PFSK-1 (cell line): ENCODE measurements around the gene ZDHHC8.

Experiments
- FOXP2 ChIP-seq: optimal IDR thresholded peaks from 2 replicates; pipeline ENCODE3; 2011; ENCODE audit warnings: borderline replicate concordance, control low read depth, inconsistent platforms; ENCODE audit not compliant: insufficient read depth; ENCODE audit errors: extremely low read length, extremely low read depth
- POLR2AphosphoS5 ChIP-seq: IDR thresholded peaks from 2 replicates; pipeline ENCODE4 v1.6.1; 2012; ENCODE audit warnings: low read depth, mild to moderate bottlenecking, control low read depth, low read length, moderate library complexity
- REST ChIP-seq, 2 experiments: IDR thresholded peaks; 2 replicates each; pipeline versions ENCODE4 v1.6.1 to v1.8.0; 2011 to 2012; ENCODE audit warnings: low read depth in 2 of 2, low read length in 2 of 2, control low read depth in 1 of 2, inconsistent platforms in 1 of 2, mild to moderate bottlenecking in 1 of 2, moderate library complexity in 1 of 2; ENCODE audit not compliant: insufficient read depth in 1 of 2
- SIN3A ChIP-seq: IDR thresholded peaks from 2 replicates; pipeline ENCODE4 v1.6.1; 2012; ENCODE audit warnings: mild to moderate bottlenecking, low read length, moderate library complexity, borderline replicate concordance; ENCODE audit not compliant: insufficient read depth
- TAF1 ChIP-seq: IDR thresholded peaks from 2 replicates; pipeline ENCODE4 v1.6.1; 2012; ENCODE audit warnings: low read length, control low read depth, borderline replicate concordance; ENCODE audit not compliant: insufficient read depth

ZDHHC8 gene

DNA sequence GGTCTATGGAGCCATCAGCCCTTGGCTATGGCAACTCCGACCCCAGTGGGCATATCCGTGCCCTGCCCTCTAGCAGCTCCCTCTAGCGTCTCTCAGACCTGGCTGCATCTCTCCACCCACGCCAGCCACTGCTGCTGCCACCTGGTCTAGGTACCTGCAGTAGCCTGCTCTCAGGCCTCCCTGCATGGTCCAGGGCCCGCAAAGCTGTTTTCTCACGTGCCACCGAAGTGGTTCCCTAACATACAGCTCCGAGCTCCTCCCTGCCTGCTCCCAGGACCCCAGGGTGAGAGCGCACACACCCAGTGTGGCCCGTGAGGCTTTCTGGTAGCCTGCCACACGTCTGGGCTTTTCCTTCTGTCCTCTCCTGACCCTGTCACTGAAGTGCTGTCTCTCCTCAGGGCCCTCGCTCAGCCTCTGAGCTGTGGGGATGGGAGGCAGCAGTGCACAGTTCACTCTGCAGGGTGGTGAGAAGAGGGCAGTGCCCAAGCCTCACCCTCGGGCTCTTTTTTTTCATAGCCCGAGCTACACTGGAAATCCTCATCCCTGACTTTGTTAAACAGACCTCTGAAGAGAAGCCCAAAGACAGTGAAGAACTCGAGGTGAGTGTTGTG, 37.3 kb upstream of the ZDHHC8 start:
- TF ChIP-seq SIN3A (no peak), POLR2AphosphoS5 (no peak), TAF1 (no peak), FOXP2 (no peak), REST (IDR thresholded peaks at IDR 0.05; ENCODE audit: insufficient read depth in 1 of 2, low read depth in 2 of 2, low read length in 2 of 2) (no peak)

GRCh38 chr22:20095521-20095920, 36.1 kb upstream of the ZDHHC8 start:
- TF ChIP-seq TAF1 (no peak), POLR2AphosphoS5 (no peak), SIN3A (no peak), FOXP2 (no peak), REST (IDR thresholded peaks at IDR 0.05; ENCODE audit: insufficient read depth in 1 of 2, low read depth in 2 of 2, low read length in 2 of 2) (no peak)

DNA sequence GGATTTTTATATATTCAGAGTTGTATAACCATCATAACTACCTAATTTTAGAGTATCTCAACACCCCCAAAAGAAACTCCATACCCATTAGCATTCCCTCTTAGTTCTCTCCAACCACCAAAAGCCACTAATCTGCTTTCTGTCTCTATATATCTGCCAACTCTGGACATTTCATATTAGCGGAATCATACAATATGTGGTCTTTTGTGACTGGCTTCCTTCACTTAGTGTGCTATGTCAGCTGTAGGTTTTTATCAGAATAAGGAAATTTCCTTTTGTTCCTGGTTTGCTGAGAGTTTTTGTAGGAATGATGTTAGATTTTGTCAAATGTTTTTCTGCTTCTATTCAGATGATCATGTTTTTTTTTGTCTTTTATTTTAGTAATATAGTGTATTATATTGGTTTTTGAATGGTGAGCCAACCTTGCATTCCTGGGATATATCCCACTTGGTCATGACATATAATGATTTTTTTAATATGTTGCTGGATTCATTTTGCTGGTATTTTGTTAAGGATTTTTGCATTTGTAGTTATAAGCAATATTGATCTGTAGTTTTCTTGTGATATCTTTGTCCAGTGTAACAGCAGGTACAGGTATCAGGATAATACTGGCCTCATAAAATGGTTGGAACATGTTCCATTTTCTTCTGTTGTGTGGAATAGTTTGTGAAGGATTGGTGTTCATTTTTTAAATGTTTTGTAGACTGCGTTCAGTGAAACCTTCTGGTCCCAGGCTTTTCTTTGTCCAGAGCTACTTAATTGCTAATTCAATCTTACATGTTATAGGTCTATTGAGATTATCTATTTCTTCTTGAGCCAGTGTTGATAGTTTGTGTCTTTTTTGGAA, 34.8 kb upstream of the ZDHHC8 start:
- no peak for TF ChIP-seq SIN3A

- no peak for TF ChIP-seq TAF1
- TF ChIP-seq FOXP2 = no peak
- no peak for TF ChIP-seq SIN3A
- no peak for TF ChIP-seq POLR2AphosphoS5
- TF ChIP-seq REST (IDR thresholded peaks at IDR 0.05; ENCODE audit: insufficient read depth in 1 of 2, low read depth in 2 of 2, low read length in 2 of 2) = no peak
Observed at GRCh38 chr22:20099099-20099711, 32.4 kb upstream of the ZDHHC8 start.

- TF ChIP-seq REST (IDR thresholded peaks at IDR 0.05; ENCODE audit: insufficient read depth in 1 of 2, low read depth in 2 of 2, low read length in 2 of 2) (no peak), SIN3A (no peak), POLR2AphosphoS5 (no peak), TAF1 (no peak), FOXP2 (no peak)
Observed at GRCh38 chr22:20101638-20102037, 30.0 kb upstream of the ZDHHC8 start.
